Panc1 (cell line): ENCODE results near the gene CC2D1B. TPM values are rescaled to one million over a fixed set of nuclear protein-coding genes. Genes with fewer than 3 reads are reported as not detected.

Source experiments
- ATAC-seq: fragments of 200-7000 bp; cut with Tn5 transposase; 2 replicates; pipeline ENCODE4 v1.9.1; 2020; ENCODE audit warnings: mild to moderate bottlenecking, moderate library complexity
- BruUV-seq: library from RNA; stranded (reverse); fragments of 400-500 nt; replicated peaks from 2 replicates; lab custom pipeline; 2021; lab: Mats Ljungman, UMichigan
- CTCF ChIA-PET: fragments of 300-600 bp; sonication (Branson Sonifier 250); formaldehyde crosslinking; loops from one replicate; lab custom pipeline; 2022; ENCODE audit warnings: antibody characterized with exemption; lab: Charles Lee
- POLR2A ChIA-PET: fragments of 300-600 bp; sonication (Branson Sonifier 250); formaldehyde crosslinking; loops from one replicate; lab custom pipeline; 2022; ENCODE audit warnings: antibody characterized with exemption; lab: Charles Lee
- DNase-seq: peaks from one replicate; pipeline ENCODE4 v3.0.0-alpha.2; 2010; ENCODE audit warnings: low read depth, low spot score
- H3K27ac ChIP-seq: 2 replicates; pipeline ENCODE4 v1.5.1; 2011; ENCODE audit warnings: mild to moderate bottlenecking, low read length, inconsistent platforms
- H3K27me3 ChIP-seq: fragments of 200-500 bp; sonication (Bioruptor generic); 2 replicates; pipeline ENCODE4 v1.6.0; 2014; ENCODE audit warnings: low read length, inconsistent platforms; ENCODE audit not compliant: control insufficient read depth, insufficient read depth
- H3K36me3 ChIP-seq: fragments of 200-500 bp; sonication (Bioruptor generic); 2 replicates; pipeline ENCODE4 v1.5.1; 2014; ENCODE audit warnings: inconsistent platforms, mild to moderate bottlenecking, low read length, moderate library complexity; ENCODE audit not compliant: control insufficient read depth, insufficient read depth
- H3K4me1 ChIP-seq: 2 replicates; pipeline ENCODE4 v1.5.1; 2011; ENCODE audit warnings: inconsistent platforms, mild to moderate bottlenecking, low read length, moderate library complexity; ENCODE audit not compliant: control insufficient read depth, insufficient read depth
- H3K4me3 ChIP-seq, 2 experiments: 2 replicates each; pipeline ENCODE4 v1.5.1; 2011 to 2012; ENCODE audit warnings: low read depth in 2 of 2, low read length in 2 of 2, mild to moderate bottlenecking in 2 of 2, inconsistent platforms in 1 of 2, moderate library complexity in 1 of 2
- H3K9me3 ChIP-seq: fragments of 200-500 bp; sonication (Bioruptor generic); 2 replicates; pipeline ENCODE4 v1.5.1; 2014; ENCODE audit warnings: low read depth, mild to moderate bottlenecking, inconsistent platforms, low read length, moderate library complexity; ENCODE audit not compliant: control insufficient read depth, insufficient read depth
- CTCF ChIP-seq: fragments of 450-650 bp; IDR thresholded peaks from 2 replicates; pipeline ENCODE4 v1.5.1; 2017; ENCODE audit warnings: mild to moderate bottlenecking
- POLR2AphosphoS5 ChIP-seq: IDR thresholded peaks from 2 replicates; pipeline ENCODE4 v1.6.1; 2012; ENCODE audit warnings: mild to moderate bottlenecking, low read depth, low read length, moderate library complexity
- REST ChIP-seq, 2 experiments: IDR thresholded peaks; 2 replicates each; pipeline ENCODE4 v1.6.1; 2011 to 2012; ENCODE audit warnings: low read depth in 2 of 2, control low read depth in 1 of 2, low read length in 1 of 2, mild to moderate bottlenecking in 1 of 2, moderate library complexity in 1 of 2; ENCODE audit not compliant: insufficient read depth in 1 of 2
- SIN3A ChIP-seq: IDR thresholded peaks from 2 replicates; pipeline ENCODE4 v1.6.1; 2012; ENCODE audit warnings: low read depth, mild to moderate bottlenecking, low read length, moderate library complexity, borderline replicate concordance; ENCODE audit not compliant: insufficient read depth
- TCF7L2 ChIP-seq: IDR thresholded peaks from 2 replicates; pipeline ENCODE4 v1.6.1; 2011; ENCODE audit warnings: mild to moderate bottlenecking, low read depth, low read length, inconsistent platforms
- in situ Hi-C: cut with HindIII; loops from 2 replicates; pipeline ENCODE4 v1.10.0; 2016; ENCODE audit warnings: low sequenced_read_pairs, low pct_unique_long_range_greater_than_20kb
- intact Hi-C: fragments of 100-400 bp; cut with micrococcal nuclease; formaldehyde crosslinking; loops from one replicate; pipeline ENCODE4 v1.10.0; 2022; ENCODE audit not compliant: unreplicated experiment
- total RNA-seq: library from RNA; stranded (reverse); gene quantifications from one replicate; pipeline ENCODE4 v1.2.1, GENCODE V29; 2021; ENCODE audit not compliant: unreplicated experiment

The CC2D1B gene
- total RNA-seq, 1 experiment from 2014 or later = 52.5 TPM

- no peaks in the 10 kb centered on the region for H3K9me3 ChIP-seq
- H3K4me1 ChIP-seq = peaks cover 18% of the 10 kb centered on the region
- DNase-seq = no peak
- BruUV-seq = no TSS peak
- intact Hi-C loops (no loop called here), in situ Hi-C loops (no loop called here)
- H3K27ac ChIP-seq = peak overlapping the region; percentile 70
- H3K36me3 ChIP-seq = peaks cover 11% of the 10 kb centered on the region
- POLR2A ChIA-PET = interaction anchor here (0.6 to 0.7 kb wide), 3 partner anchors 245 to 875 kb away, joined by 3 to 8 read pairs (median 7); no protein-coding TSS in a partner anchor
- H3K4me3 ChIP-seq = peak overlapping the region; percentile 74 to 92
- no peaks in the 10 kb centered on the region for H3K27me3 ChIP-seq
- peak; percentile 12 for ATAC-seq
- TF ChIP-seq CTCF = no peak
- no peak for TF ChIP-seq SIN3A
- no peak for TF ChIP-seq TCF7L2
- TF ChIP-seq REST (IDR thresholded peaks at IDR 0.05; ENCODE audit: insufficient read depth in 1 of 2, low read depth in 2 of 2, low read length in 1 of 2) = no peak
- TF ChIP-seq POLR2AphosphoS5 = no peak
- CTCF ChIA-PET = interaction anchor here (0.6 kb wide), 2 partner anchors 74 to 231 kb away, joined by 4 to 6 read pairs; no protein-coding TSS in a partner anchor
Measured at GRCh38 chr1:52366517-52366827, 467 bp upstream of the CC2D1B start.

- in situ Hi-C loops = no loop called here
- DNase-seq (no peak), ATAC-seq (0 out of 2 replicates have a peak, but pooled peaks have one; percentile 5)
- H3K4me1 ChIP-seq = peaks cover 18% of the 10 kb centered on the region
- H3K27me3 ChIP-seq = no peaks in the 10 kb centered on the region
- POLR2A ChIA-PET = interaction anchor here (0.6 kb wide), 1 partner anchor 187 kb away, joined by 11 read pairs; the partner anchor contains the start of gene TUT4
- no peak for TF ChIP-seq SIN3A
- TF ChIP-seq TCF7L2 = no peak
- TF ChIP-seq CTCF = no peak
- TF ChIP-seq REST (IDR thresholded peaks at IDR 0.05; ENCODE audit: insufficient read depth in 1 of 2, low read depth in 2 of 2, low read length in 1 of 2) = no peak
- intact Hi-C loops = no loop called here
- peak overlapping the region; percentile 93 for H3K27ac ChIP-seq
- CTCF ChIA-PET = no interaction called here
- H3K9me3 ChIP-seq = no peaks in the 10 kb centered on the region
- peak overlapping the region; percentile 74 to 92 for H3K4me3 ChIP-seq
- no TSS peak for BruUV-seq
- peaks cover 11% of the 10 kb centered on the region for H3K36me3 ChIP-seq
Measured at GRCh38 chr1:52365071-52365745, 797 bp downstream of the CC2D1B start.
